HG02642 (cell line): ENCODE measurements around the gene DIDO1.

Source experiments
- ATAC-seq: cut with Tn5 transposase; IDR thresholded peaks from one replicate; pipeline ENCODE4 v1.9.1; 2021; ENCODE audit warnings: mild to moderate bottlenecking; ENCODE audit not compliant: unreplicated experiment, poor library complexity

Gene DIDO1

DNA sequence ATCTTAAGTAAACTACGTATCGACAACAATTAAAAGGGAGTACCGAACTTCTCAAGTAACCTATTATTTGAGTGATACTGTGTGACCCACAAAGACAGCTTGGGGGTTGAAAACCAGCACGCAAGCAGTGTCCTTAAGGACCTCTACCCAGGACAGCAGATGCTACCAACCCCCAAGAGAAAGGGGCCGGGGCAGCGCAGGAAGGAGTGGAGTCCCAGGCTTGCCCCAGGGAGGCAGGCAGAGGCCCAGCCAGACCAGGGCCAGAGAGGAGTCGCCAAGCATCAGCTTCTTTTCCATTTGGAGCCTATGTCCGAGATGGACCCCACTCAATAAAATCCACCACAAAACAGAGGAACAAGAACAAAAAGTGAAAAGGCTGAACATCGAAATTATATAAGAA is 11.9 kb downstream of the DIDO1 start:
- ATAC-seq: no peak

DNA sequence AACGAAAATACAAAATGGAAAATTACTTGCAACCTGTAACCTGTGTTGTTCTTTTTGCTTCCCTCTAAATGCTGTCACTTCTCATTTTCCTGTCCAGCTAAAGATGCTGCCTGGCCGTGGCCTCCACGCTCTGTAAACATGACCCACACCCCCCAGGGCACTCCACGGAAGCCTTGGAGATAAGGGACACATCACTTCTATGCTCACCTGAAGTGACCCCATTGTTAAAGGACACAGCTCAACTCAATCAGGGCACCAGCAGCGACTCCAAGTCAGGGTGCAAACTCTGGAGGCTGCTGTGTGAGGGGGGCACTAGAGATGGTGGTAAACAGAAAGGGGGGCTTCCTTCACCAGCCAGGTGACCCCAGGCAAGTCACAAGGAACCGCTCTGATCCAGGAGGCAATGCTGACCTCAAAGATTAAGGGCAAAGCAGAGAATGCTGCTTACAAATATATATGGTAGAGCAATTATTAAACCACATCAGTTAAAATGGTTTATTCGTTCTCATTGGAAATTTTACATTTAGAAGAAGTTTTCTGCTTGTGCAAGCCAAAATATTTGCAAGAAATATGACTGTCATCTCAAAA is 13.2 kb downstream of the DIDO1 start:
- ATAC-seq: no peak

DNA sequence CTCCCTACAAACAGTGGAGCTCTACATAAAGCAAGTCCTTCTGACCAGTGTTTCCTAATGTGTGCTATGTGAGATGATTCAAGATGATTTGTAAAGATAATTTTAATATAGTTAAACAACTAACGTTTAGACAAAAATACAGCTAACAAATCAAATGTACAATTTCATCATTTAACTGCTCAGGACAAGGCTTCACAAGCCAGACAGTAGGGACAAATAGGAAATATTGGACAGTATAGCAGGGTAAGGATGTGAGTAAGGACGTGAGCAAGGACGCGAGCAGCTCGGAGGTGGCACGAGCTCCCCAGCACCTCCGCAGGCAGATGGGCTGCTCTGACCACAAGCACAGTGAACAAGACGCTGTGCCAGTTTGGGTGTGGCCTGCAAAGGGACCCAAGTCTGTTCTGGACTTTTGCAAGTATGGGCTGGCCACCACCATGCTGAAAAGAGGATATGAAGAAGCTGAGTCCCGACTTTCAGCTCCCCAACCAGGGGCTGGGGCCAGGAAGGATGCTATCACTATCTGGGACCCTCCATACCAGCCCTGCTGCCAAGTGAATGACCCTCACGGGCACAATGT is 14.5 kb downstream of the DIDO1 start:
- ATAC-seq: no peak

DNA sequence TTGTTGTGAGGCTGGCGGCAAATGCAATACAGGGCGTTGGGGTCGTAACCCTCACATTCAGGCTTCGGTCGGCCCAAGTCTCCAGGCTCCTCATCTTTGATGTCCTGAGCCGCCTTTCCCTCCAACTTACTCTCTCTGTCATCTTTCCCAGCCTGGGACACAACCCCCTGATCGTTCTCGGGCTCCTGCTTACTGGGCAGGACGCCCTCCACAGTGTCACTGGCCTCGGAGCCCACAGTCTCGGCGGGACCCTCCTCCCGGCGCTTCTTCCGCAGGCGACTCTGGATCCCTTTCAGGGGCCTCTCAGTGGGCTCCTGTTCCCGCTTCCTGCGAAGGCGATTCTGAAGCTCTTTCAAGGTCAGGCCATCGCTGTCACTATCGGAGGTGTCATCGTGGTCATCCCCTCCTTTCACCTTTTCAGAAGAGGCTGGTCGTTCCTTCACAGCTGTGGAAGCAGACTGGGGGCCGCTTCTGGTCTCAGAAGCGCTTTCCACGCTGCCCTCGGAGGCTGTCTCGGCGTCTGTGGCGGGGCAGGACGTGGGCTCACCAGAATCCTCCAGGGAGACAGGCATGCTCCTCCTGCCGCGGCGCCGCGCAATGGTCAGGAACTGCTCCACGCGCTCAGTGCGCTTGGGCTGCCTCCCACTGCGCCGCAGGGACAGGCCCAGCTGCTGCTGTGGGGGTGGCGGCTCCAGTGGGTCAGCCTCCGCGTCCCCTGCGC is 15.4 kb downstream of the DIDO1 start:
- no peak for ATAC-seq

DNA sequence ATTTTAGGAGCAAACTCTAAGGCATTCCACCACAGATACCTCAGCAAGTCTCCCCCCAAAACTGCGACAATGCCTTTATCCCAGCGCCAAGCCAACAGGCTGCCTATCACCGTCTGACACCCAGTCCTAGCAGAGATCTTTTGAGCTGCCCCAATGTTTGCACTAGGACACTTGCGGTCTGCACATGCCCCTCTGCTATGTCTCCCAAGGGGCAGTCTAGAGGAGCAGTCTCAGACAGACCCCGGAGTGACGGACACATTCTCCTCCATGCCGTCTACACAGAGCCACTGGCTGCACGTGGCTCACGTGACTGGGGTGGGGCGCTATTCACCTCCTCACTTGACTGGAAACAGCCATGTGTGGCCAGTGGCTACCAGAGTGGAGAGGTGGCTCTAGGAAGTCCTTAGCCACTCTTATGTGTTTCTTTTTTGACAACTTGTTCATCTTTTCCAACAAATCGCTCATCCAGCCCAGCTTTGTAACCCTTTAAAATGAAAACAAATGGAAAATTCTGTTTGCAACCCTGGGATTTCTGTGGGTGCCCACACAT is 16.0 kb downstream of the DIDO1 start:
- no peak for ATAC-seq

DNA sequence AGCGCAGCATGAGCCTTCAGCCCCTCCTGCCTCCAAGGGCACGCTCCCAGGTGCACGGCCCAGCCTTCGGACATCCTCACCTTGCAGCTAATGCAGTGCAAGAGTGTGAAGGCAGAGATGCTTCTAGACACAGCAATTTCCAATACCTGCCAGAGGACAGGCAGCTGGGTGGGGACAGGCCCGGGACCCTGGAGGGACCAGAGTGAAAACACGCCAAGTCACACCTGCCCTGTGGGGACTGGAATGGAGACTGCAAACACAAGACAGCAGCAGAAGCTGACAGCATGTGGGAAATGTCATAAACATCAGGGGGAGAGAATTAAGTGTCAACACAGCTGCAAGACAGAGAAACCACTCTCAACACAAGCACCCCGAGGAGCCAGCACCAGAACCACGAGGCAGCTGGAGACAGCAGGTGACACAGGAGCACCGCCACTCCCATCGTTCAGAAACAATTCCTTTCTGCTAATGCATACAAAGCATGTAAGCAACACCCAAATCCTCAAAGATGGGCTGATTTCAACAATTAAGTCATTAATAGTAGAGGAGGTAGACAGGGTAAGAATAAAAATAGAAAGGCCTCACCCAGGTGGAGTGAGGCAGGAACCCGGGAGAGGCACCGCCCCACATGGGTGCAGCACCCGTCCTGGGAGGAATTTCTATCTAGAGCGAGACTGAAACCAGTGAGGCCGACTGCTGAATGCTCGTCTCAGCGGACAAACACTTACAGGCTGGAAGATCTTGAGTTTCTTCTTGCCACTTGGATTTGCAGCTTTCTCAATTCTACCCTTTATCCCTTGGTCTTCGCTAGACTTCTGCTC is 17.1 kb downstream of the DIDO1 start:
- ATAC-seq: no peak

DNA sequence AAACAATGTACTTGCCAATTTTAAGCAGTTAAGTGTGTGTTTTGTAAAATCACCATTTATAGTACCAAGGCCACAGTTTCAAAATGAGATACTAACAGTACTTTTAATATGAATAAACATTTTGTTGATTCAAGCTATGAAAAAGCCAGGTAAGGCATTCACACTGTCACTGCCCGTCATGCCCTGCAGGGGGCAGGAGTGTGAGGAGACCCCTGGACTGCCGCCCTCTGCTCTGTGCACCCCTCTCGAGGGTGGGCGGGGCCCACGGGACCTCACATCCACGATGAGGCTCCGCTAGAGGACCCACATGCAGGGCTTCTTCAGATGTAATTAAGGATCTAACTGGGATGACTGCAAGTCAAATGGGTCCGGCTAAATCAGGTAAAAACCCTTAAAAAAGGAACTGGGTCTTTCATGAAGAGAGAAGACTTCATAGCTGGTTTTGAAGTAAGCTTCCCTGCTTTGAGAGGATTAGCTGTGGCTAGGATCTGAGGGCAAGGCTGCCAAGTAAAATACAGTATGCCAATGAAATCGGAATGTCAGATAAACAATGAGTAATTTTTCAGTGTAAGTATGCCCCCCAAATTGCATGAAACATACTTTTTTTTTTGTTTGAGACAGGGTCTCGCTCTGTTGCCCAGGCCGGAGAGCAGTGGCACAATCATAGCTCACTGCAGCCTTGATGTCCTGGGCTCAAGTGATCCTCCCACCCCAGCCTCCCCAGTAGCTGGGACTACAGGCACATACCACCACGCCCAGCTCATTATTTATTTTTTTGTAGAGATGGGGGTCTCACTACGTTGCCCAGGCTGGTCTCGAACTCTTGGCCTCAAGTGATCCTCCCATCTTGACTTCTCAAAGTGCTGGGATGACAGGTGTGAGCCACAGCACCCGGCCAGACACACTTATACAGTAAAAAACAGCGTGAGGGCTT is 18.7 kb downstream of the DIDO1 start:
- ATAC-seq: no peak

DNA sequence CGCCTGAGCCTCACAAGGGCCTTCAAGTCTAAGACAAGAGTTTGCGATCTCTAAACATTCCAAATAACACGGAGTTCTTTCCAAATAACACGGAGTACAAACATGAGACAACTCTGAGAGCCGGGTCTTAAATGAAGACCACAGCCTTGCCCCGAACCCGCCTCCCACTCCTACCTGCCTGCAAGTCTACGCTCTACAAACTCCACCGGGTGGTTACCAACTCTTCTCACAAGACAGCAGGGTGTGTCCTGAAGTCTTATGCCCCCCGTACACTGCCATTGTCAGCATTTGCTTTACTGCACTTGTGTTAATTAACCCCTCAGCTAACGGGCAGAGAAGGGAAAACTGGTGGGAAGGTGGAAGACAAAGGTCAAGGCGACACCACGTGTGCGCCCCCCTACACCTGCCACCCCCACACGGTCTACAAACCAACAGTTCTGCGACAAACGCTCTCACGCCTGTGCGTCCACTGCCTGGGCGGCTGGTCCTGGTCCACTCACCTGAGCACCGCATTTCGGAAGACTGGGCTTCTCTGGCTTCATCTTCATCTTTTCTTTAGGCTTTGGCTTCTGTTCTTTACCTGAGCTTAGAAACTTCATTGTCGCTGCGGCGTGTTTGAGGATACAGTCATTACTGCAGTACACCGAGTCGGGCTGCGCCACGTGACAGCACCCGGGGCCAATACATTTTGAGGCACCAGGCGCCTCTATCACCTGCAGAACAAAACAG is 19.5 kb downstream of the DIDO1 start:
- ATAC-seq: no peak

DNA sequence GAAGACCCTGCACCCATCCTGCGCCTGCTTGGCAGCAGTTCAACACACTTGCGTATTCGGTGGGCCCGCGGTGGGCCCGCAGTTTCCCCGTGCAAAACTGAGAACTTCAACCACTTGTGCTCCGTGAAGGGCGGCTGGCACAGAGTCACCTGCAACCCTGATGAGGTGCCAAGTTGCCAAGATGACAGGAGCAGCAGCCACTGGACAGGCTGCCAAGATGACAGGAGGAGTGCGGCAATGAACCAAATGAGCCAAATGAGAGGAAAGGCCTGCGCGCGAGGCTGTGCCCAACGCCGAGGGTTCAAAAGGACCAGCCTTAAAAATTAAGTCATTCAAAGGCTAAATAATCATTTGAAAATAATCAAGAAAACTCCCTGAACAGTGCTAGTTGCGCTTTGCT is 20.1 kb downstream of the DIDO1 start:
- no peak for ATAC-seq

DNA sequence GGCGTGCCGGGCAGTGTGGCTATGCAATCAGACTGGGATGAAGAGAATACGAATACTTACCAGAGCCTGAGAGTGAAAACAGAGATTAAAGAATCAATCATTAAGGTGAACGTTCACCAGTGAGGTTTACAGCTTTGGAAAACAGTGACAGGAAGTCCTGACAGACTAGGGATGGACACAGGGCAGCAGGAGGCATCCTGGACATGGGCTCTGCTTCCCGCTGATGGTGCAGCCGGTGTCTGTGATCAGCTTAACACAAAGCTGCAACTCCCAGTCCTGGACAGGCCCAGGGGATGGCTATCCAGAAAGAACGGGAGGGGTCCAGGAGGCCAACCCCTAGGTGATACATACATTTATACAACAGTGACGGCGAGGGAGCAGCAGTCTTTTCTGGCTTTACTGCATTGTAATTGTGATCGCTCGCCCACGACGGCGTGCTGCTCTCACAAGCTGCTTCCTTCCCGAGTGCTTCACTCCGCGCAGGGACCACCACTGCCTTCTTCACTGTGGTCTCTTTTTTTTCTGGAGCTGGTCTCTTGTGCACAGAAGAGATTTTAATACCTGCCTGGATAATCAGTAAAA is 20.7 kb downstream of the DIDO1 start:
- no peak for ATAC-seq

DNA sequence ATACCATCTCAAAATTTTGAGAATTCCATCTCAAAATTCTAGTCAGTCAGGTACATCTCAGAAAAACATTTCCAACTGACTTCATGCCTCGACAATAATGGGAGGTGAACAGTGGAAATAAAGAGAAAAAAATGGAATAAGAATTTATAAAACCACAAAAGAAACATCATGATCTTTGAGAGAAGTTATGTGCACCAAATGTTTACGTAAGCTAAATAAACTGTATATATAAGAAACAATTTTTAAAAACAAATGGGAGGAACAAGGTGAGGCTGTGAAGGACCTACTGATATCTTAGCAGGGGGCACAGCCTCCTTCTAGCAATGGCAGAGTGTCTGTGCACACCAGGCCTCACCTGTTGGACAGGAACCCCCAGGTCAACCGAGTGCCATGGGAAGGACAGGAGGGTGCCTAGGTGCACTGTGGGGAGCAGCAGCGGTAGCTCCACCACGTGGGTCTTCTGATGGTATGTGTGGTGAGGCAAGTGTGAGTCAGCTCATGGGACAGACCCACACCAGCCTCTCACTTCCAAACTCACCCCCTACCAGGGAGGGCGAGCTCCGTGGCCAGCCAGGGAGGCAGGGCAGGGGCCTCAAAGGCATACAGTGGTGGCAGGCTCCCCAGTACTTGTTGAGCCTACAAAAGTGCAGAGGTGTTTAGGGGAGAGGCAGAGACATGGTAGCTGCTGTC is 23.2 kb downstream of the DIDO1 start:
- no peak for ATAC-seq

DNA sequence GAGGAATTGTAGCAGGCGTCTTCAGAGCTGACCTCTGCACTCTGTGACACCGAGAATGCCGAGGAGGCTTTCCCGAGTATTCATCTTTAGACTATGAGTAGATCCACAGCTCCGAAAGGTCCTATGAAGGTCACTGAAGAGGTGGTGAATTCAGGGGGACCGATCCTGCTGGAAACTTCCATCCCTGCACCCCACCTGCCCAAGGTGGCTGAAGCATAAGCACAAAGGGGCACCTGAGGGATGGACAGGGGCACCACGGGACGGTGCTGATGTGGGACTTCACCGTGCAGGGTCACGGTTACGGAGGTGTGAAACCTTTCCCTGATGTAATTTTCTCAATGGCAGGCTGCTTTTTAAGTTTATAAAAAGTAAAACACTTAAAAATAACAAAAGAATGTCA is 24.4 kb downstream of the DIDO1 start:
- no peak for ATAC-seq

DNA sequence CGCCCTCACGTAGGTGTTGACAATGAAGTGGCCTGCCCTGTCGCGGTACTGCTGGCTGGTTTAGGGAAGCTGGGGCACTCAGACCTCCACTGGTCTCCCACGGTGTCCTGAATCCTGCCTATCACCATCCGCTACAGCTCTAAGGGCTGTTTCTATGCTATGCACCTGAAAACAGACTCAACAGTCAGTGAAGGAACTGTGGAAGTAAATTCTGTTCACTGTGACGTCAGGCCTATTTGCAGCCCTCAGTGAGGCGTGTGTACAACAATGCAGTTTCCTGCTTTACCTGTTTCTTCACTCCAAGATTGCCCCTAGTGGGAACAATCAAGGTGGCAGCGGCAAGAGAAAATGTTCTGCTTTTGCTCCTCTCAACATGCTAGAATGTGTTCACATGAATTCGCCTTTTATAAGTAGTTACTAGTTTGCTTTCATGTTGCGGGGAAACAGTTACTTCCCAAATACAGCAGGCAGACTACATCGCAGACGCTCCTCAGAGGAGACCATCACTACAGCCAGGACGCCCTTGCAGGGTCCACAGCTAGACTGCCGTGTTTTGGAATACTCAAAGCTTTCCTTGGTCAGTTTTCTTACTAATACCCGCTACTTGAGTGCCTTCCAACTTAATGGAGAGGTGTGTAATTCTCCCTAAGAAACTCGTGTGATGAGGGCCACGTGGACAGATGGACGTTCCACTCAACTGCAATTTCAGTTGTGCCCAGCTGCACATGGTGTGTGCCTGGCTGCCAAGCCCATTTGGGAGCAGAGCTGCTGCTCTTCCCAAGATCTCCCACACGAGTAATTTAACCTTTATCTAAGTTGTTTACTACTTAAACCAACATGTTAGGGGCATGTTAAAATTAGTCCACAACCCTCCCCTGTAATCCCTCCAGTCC is 25.4 kb downstream of the DIDO1 start:
- ATAC-seq: no peak

DNA sequence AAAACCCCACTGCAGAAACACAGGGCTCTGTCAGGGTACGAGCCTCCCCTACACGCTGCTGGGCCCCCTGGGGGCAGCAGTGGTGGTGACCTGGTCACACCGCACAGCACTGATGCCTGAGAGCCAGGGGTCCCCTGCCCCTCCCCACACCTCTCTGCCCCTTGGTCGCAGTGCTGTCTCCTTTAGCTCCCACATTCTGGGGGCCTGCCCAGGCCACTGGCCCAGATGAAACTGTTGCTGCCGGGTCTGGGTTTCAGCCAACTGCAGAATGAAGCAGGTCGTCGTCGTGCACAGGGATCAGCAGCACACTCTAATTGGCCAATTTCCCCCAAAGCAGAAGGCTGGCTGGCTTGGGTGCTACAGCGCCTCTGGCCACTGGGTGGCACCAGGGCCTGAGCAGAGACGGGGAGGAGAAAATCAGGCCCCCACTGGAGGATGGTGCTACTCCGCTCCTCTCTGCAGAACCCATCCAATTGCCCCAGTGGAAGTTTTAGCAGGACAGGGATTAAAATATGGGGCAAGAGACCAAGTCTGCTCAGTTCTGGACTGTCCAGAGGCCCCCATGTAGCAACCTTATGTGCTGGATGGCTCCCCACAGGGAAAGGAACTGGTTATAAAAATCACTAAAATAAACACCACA is 26.1 kb downstream of the DIDO1 start:
- no peak for ATAC-seq

DNA sequence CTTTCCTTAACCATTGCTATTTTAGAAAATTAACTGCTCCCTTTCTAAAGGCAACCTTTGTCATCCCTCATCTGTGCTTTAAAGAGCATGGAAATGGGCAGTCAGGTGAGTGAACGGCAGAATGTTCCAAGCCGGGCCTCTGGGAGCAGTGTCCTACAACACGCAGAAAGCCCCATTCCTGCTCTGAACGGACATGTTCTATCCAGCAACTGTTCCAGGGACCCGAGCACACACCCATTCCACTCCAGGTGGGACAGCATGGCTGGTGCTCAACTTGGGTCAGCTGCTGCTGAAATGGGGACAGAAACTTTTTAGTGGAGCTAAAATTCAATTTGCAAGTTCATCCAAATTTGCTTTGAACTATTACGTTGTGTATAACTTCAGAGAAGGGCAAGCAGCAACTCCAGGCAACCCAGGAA is 26.7 kb downstream of the DIDO1 start:
- ATAC-seq: no peak

DNA sequence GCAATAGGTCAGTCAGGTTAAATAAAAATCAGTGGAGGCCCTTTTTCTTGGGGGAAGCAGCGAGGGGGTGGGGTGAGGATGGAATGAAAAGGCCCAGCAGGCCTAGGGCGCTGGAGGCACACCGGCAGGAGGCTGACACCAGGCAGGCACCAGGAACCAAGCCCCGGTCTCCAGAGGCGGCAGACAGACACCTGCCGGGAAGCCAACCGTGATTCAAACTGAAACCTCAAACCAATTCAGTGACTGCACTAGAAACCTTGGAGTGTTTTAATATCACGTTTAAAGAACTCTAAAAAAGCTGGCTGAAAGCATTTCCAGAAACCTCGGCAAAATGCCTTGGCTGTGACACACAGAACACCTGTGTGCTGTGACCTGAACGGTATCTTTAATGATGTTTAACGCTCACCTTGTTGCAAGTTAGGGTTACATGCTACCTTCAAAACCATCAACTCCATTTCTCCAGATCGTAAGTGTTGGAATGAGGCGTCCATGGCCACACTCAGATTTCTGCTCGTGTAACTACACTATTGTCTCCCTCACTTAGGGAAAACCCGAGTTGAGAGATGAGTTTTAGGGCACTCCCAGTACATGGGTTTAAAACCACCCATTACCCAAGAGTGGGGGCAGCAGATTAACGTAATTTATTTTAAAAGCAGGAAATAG is 27.2 kb downstream of the DIDO1 start:
- ATAC-seq: no peak
